Adrenal gland (tissue), 5 donors: Measurements from ENCODE around the gene FRAT1.

Experiments used
- CTCF ChIP-seq, 6 experiments: fragments of 450-650 bp in 4 of 6; fragments of 200-600 bp in 2 of 6; sonication (generic) in 1 of 6; IDR thresholded peaks; 1 replicate in 5 of 6; 2 replicates in 1 of 6; pipeline versions ENCODE4 v1.5.1 to v1.8.0; 2016 to 2021; ENCODE audit warnings: antibody characterized with exemption in 6 of 6, mild to moderate bottlenecking in 2 of 6, moderate library complexity in 1 of 6
- POLR2A ChIP-seq, 2 donors: fragments of 450-650 bp; IDR thresholded peaks; one replicate each; pipeline ENCODE4 v1.6.1; 2017; ENCODE audit warnings: antibody characterized with exemption in 2 of 2, mild to moderate bottlenecking in 2 of 2, moderate library complexity in 1 of 2
- donor health status: DM: no; HTN: no; CAD: no.

GRCh38 chr10:97321032-97321803 is 2.1 kb downstream of the FRAT1 start:
- TF ChIP-seq CTCF (IDR thresholded peaks at IDR 0.05) = no peak
- no peak for TF ChIP-seq POLR2A (IDR thresholded peaks at IDR 0.05)
